Fibroblast of skin of left biceps (primary cell): ENCODE results near the gene NDST1.

Source experiments
- DNase-seq, 2 experiments: peaks; one replicate each; pipeline ENCODE4 v3.0.0-alpha.2; 2013; ENCODE audit warnings: low read depth in 2 of 2

Gene NDST1

GRCh38 chr5:150544611-150545219, 36.8 kb downstream of the NDST1 start:
- DNase-seq = peak in 1 of 2 experiments; percentile 23

GRCh38 chr5:150545246-150545645, 37.3 kb downstream of the NDST1 start:
- DNase-seq = no peak

DNA sequence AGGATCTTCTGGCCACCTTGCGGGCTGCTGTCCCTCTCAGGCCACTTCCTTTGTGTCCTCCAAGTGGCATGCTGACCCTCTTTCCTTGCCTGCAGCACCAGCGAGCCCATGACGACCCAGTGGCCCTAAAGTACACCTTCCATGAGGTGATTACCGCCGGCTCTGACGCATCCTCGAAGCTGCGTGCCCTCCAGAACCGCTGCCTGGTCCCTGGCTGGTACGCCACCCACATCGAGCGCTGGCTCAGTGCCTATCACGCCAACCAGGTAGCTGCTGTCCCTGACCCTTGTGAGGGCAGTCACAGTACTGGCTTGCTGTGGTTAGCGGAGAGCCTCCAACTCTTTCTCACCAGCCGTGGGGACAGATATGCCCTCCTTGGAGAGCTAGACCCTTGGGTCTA, 40.2 kb downstream of the NDST1 start:
- no peak for DNase-seq

- DNase-seq = no peak
Measured at GRCh38 chr5:150549735-150550134, 41.8 kb downstream of the NDST1 start.

DNA sequence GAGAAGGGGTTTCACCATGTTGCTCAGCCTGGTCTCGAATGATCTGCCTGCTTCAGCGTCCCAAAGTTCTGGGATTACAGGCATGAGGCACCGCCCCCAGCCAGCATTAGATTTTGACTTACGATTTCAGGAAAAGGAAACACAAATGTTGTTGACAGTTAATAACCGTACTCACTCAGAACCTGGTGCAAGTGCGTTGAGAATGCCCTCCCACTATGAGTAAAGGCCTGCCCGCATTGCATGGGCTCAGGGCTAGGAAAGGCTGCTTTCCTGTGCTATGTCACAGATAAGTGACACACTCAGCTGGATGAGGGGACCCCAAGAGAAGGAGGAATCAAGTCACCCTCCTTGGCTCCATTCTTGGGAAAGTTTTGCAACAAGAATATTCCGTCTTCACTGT, 42.4 kb downstream of the NDST1 start:
- no peak for DNase-seq

DNA sequence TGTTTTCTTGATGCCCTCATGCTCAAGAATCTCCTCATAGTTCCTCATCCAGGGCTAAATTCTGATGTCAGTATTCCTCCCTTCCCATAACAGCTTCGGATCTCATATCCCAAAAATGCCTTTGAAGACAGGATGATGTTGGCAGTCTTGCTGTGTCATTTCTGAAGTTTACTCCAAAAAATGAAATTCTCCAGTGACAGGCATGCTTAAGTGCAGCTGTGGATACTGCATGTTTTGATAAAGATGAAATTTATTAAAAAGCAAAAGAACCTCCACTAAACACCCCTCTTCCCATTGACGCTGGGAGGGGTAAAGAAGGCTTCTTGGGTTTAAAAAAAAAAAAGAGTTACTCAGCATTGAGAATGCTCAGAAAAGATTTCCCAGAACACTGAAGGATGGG, 43.1 kb downstream of the NDST1 start:
- DNase-seq = no peak

DNA sequence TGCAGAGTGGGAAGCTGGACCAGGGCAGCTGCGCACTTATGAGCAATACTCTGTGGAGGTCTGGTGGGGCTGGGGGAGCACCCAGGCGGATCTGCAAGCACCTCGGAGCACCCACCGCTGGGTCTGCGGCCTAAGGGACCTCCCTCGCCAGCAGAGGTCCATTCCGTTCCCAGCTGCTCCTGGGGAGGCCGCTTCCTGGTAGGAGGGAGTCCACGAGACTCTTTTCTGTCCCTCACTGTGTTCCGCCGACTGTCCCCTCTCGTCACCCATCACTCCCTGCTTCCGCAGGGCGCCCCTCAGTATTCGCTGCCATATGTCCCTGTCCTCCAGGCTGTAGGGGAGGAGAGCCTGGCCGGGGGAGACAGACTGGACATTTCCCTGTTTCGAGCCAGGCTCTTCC, 45.5 kb downstream of the NDST1 start:
- DNase-seq = no peak

- no peak for DNase-seq
Measured at GRCh38 chr5:150553911-150554310, 46.0 kb downstream of the NDST1 start.

DNA sequence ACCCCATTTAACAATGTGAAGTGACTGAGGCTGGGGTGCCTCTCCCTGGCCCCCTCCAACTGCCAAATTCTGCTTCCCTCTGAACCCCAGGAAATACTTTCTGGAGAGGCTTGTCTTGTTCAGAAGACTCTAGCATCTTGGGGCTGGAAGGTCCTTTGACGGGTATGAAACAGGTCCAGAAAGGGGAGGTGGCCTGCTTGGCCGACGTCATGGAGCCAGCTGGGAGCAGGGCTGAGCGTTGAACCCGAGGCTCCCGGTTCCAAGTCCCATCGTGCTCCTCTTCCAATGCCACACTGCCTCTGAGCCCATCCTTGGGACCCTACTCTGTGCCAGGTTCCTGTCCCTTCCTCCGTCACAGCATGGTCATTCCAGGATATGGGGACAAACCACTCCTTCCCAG, 46.9 kb downstream of the NDST1 start:
- no peak for DNase-seq

DNA sequence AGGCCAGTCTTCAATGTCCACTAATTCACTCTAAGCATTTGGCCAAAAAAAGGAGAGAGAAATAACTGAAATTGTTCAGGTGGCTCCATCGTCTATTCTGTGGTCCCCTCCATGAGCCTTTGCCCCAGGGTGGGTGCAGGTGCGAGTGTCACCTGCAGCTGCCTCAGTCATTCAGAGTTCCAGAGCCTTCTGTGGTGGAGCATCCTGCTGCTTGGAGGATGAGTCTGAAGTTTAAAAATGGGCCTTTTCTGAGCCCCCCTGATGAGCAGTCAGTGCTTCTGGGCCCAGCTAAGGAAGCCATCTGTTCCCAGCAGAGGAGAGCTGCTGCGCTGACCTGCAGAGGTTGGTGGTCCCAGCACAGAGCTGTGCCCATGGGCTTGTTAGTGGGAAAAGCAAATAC, 48.2 kb downstream of the NDST1 start:
- no peak for DNase-seq

- DNase-seq = no peak
Measured at GRCh38 chr5:150556859-150557508, 49.1 kb downstream of the NDST1 start.

- no peak for DNase-seq
Measured at GRCh38 chr5:150557509-150557872, 49.6 kb downstream of the NDST1 start.

DNA sequence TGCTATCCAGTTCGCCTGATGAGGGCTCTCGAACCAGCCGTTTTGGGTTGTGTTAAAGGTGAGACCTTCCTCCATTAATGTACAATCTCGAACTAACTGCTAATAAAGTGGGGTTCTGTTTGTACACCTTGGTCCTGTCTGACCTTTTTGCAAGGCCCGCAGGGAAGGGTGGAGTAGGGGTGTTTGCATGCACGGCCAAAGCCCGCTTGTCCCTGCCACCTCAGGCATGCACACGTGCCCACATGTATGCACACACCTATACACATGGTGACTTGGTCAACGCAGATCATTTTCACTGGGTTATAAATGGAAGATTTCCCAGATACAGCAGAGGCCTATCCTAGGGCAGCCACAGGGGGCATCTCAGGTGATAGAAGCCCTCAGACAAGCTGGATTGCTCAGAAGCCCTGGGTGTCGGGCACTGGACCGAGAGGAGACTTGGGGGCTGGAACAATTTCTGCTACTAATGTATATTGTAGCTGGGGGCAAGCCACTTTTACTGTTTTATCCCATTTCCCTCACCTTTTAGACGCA, 50.2 kb downstream of the NDST1 start:
- DNase-seq = no peak

GRCh38 chr5:150559088-150559487, 51.2 kb downstream of the NDST1 start:
- DNase-seq = no peak

- no peak for DNase-seq
Measured at GRCh38 chr5:150559701-150560100, 51.8 kb downstream of the NDST1 start.

DNA sequence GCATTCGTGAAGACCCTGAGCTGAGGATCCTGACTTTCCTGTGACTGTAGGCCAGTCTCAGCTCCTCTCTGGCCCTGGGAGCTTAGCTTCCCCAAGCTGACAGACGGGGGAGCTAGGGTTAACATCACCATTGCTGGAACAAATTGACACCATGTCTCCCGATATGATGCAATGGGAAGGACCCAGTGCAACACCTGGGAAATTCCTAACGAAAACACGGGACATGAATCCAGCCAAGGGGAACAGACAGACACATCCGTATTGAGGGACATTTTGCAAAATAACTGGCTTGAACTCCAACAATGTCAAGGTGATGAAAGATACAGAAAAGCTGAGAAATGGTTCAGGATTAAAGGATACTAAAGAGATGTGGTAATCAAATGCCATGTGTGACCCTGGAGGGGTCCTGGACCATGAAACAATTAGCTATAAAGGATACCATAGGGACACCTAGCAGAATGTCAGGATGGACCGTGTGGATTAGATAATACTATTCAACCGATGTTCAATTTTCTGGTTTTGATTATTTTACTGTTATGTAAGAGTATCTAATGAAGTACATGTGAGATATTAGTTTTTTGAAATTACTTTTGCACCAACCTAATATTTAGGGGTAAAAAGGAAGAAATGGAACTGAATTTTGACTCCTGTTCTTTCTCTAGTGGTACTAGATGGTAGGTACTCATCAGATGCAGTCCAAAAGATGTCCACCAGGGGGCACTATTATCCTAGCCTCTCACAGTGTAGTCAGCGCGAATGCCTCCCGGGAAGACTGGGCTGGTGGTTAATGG, 52.7 kb downstream of the NDST1 start:
- peak; percentile 54 to 58 for DNase-seq

GRCh38 chr5:150561192-150561512, 53.2 kb downstream of the NDST1 start:
- no peak for DNase-seq

- no peak for DNase-seq
Measured at GRCh38 chr5:150561571-150562275, 53.8 kb downstream of the NDST1 start.

- DNase-seq = no peak
Measured at GRCh38 chr5:150562832-150563231, 54.9 kb downstream of the NDST1 start.

- DNase-seq = no peak
Measured at GRCh38 chr5:150565868-150566267, 57.9 kb downstream of the NDST1 start.

- peak; percentile 81 to 82 for DNase-seq
Measured at GRCh38 chr5:150567031-150567717, 59.2 kb downstream of the NDST1 start.

DNA sequence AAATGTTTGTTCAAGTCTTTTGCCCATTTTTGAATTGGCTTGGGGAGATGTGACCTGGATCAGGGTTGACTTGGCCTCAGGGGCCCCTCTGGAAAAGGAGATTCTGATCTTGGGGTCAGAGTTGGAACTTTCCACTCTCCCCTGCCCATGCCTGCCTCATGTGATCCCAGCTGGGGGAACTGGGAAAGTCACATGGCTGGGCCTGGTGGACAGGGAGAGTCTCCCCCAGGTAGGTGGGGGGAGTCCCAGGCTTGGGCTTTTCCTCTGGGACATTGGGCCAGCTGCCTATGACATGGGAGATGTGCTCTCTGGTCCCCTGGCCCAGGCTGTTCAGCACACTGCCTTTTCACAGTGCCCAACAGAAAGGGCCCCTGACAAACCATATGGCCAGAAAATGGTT, 60.7 kb downstream of the NDST1 start:
- no peak for DNase-seq
